ENCODE results near the gene FPR2.

Gene FPR2

DNA sequence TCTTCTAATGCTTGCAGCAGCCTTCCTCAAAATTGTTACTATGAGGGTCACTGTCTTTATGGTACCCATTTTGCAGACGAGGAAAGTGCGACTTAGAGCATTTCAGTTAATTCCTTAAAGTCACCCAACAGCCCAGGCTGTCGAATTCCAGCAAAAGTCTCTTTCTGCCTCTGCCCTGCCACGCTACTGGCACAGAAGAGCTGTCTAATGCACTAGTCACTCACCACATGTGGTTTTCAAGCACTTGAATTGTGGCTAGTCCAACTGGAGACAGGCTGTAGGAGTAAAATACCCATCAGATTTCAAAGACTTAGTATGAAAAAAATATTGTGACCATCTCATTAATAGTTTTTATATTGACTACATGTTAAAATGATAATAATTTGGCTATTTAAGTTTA, 11.0 kb upstream of the FPR2 start (continued):
- TF ChIP-seq ZNF670 (tag by site-specific recombination; IDR thresholded peaks at IDR 0.05; ENCODE audit: low read depth): no peak

DNA sequence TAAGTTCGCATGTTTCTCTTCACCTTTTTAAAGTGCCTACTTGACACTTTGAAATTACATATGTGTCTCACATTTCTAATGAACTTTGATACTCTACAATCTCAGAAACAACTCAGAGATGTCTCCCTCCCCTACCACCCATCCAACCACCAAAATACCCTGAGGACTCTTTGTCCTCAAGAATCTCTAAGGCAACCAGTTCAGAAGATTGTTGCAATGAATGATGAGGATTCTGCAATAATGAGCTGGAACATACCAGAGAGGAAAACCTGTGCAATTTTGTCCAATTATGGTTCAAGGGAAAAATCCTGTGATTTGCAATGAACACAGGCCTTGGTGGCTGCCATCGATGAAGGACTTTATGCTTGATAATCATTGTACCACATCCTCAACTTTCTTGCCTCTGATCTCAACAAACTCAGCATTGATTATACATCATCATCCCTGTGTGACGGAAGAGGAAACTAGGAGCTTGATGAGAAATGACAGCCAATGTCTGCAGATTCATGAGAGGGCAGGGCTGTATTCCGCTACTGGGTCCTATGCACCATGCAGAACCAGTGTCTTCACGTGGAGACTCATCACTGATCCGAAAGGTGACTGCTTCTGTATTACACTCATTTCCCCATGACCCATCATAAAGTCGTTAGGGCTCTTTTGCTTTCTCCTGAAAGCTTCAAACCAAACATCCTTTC, 10.4 kb upstream of the FPR2 start:
- POLR2A ChIA-PET: no interaction called here
- Histone ChIP-seq H3K27ac (ENCODE audit: extremely low read depth, low read depth, low read length) (no peak overlapping the region), H3K4me1 (ENCODE audit: control insufficient read depth, insufficient read depth, low read length) (no peaks in the 10 kb centered on the region), H3K4me3 (ENCODE audit: low read depth, low read length) (no peak overlapping the region), H3K9me3 (ENCODE audit: control insufficient read depth, insufficient read depth, low read depth, low read length) (no peaks in the 10 kb centered on the region; the same call in 1 of the 2 replicates), H3K36me3 (ENCODE audit: control insufficient read depth in 2 of 2, insufficient read depth in 1 of 2, low read length in 2 of 2) (no peaks in the 10 kb centered on the region)
- no peak for TF ChIP-seq ZNF701 (tag by site-specific recombination; IDR thresholded peaks at IDR 0.05)
- TF ChIP-seq ZNF132 (tag by site-specific recombination; IDR thresholded peaks at IDR 0.05; ENCODE audit: borderline replicate concordance): no peak
- no peak for TF ChIP-seq ZNF621 (tag by site-specific recombination; IDR thresholded peaks at IDR 0.05)
- TF ChIP-seq ZNF112 (tag by site-specific recombination; IDR thresholded peaks at IDR 0.05): no peak
- TF ChIP-seq WT1 (tag by site-specific recombination; IDR thresholded peaks at IDR 0.05): no peak
- TF ChIP-seq, protein P1, sequence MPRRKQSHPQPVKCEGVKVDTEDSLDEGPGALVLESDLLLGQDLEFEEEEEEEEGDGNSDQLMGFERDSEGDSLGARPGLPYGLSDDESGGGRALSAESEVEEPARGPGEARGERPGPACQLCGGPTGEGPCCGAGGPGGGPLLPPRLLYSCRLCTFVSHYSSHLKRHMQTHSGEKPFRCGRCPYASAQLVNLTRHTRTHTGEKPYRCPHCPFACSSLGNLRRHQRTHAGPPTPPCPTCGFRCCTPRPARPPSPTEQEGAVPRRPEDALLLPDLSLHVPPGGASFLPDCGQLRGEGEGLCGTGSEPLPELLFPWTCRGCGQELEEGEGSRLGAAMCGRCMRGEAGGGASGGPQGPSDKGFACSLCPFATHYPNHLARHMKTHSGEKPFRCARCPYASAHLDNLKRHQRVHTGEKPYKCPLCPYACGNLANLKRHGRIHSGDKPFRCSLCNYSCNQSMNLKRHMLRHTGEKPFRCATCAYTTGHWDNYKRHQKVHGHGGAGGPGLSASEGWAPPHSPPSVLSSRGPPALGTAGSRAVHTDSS (tag by site-specific recombination; IDR thresholded peaks at IDR 0.05): no peak
- no peak for TF ChIP-seq KLF16 (tag by site-specific recombination; IDR thresholded peaks at IDR 0.05)
- CTCF ChIA-PET: interaction anchor here (1.2 kb wide), 1 partner anchor 27 kb away, joined by 4 read pairs; no protein-coding TSS in a partner anchor

DNA sequence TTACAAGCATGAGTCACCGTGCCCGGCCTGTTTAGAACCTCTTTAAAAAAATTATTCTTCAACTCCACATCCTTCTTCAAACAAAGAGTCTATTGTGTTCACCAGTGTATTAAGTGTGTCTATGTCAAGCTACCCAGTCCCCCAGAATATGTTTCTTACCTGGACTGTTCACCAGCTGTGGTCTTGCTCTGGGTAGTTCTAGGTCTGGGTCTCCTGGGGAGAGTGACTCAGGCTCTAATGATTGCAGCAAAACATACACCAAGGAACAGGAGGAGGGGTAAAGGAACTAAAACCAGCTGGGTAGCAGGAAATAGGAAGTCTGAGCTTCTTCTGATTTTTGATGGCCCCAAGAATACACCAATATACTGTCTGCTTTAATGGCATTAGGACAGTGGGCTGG, 9.3 kb upstream of the FPR2 start, which contains the start of gene FPR1:
Gene FPR1 (minus strand): TSS at position 224 of the 400 bp plus-strand sequence. CDS start 4,884 bp downstream, outside the sequence.
- ChIA-PET POLR2A (no interaction called here), CTCF (no interaction called here)

DNA sequence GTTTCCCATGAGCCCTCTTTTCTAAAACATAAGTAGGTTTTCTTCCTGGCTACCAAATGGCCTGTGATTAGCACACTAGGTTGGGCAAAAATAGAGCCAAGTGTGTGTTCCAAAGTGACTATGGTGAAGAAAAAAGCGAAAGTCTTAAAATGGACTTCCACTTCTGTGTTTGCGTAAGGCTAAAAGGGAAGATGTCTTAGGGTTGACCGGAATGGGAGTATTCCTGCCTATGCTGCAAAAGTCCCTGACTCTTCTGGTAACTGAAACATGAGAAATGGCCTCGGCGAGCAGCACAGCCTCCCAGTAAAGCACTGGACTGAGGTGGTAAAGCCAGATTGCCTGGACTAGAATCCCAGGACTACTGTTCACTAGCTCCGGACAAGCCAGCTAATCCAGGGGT, 6.9 kb upstream of the FPR2 start:
- H3K4me1 ChIP-seq (ENCODE audit: control insufficient read depth, insufficient read depth, low read length): no peaks in the 10 kb centered on the region
- POLR2A ChIA-PET: no interaction called here
- H3K9me3 ChIP-seq (ENCODE audit: control insufficient read depth, insufficient read depth, low read depth, low read length): no peaks in the 10 kb centered on the region
- no peak overlapping the region for H3K27ac ChIP-seq (ENCODE audit: extremely low read depth, low read depth, low read length)
- CTCF ChIA-PET: interaction anchor here (0.6 to 2.1 kb wide), 2 partner anchors 24 to 99 kb away, joined by 3 to 8 read pairs; no protein-coding TSS in a partner anchor
- H3K4me3 ChIP-seq (ENCODE audit: low read depth, low read length): no peak overlapping the region
- H3K36me3 ChIP-seq (ENCODE audit: control insufficient read depth in 2 of 2, insufficient read depth in 1 of 2, low read length in 2 of 2): no peaks in the 10 kb centered on the region
- TF ChIP-seq ZNF239 (tag by site-specific recombination; IDR thresholded peaks at IDR 0.05): no peak
- no peak for TF ChIP-seq ZNF777 (tag by site-specific recombination; IDR thresholded peaks at IDR 0.05; ENCODE audit: borderline replicate concordance)
- no peak for TF ChIP-seq ZNF433 (tag by site-specific recombination; IDR thresholded peaks at IDR 0.05; ENCODE audit: low read depth)
- TF ChIP-seq, protein P2, sequence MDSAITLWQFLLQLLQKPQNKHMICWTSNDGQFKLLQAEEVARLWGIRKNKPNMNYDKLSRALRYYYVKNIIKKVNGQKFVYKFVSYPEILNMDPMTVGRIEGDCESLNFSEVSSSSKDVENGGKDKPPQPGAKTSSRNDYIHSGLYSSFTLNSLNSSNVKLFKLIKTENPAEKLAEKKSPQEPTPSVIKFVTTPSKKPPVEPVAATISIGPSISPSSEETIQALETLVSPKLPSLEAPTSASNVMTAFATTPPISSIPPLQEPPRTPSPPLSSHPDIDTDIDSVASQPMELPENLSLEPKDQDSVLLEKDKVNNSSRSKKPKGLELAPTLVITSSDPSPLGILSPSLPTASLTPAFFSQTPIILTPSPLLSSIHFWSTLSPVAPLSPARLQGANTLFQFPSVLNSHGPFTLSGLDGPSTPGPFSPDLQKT (IDR thresholded peaks at IDR 0.05; ENCODE audit: borderline replicate concordance, low read depth, low read length): no peak
- no peak for TF ChIP-seq ZNF514 (tag by site-specific recombination; IDR thresholded peaks at IDR 0.05)
- TF ChIP-seq ZSCAN30 (tag by site-specific recombination; IDR thresholded peaks at IDR 0.05): no peak
- TF ChIP-seq OSR2 (tag by site-specific recombination; IDR thresholded peaks at IDR 0.05): no peak
- TF ChIP-seq, protein P3, sequence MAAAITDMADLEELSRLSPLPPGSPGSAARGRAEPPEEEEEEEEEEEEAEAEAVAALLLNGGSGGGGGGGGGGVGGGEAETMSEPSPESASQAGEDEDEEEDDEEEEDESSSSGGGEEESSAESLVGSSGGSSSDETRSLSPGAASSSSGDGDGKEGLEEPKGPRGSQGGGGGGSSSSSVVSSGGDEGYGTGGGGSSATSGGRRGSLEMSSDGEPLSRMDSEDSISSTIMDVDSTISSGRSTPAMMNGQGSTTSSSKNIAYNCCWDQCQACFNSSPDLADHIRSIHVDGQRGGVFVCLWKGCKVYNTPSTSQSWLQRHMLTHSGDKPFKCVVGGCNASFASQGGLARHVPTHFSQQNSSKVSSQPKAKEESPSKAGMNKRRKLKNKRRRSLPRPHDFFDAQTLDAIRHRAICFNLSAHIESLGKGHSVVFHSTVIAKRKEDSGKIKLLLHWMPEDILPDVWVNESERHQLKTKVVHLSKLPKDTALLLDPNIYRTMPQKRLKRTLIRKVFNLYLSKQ (tag by site-specific recombination; IDR thresholded peaks at IDR 0.05; ENCODE audit: borderline replicate concordance): no peak
- no peak for TF ChIP-seq ZNF544 (tag by site-specific recombination; IDR thresholded peaks at IDR 0.05)
- no peak for TF ChIP-seq GLIS2 (tag by site-specific recombination; IDR thresholded peaks at IDR 0.05)
- TF ChIP-seq WT1 (tag by site-specific recombination; IDR thresholded peaks at IDR 0.05): no peak
- no peak for TF ChIP-seq ZNF549 (tag by site-specific recombination; IDR thresholded peaks at IDR 0.05)
- no peak for TF ChIP-seq ZNF610 (tag by site-specific recombination; IDR thresholded peaks at IDR 0.05; ENCODE audit: borderline replicate concordance)
- TF ChIP-seq, protein P4, sequence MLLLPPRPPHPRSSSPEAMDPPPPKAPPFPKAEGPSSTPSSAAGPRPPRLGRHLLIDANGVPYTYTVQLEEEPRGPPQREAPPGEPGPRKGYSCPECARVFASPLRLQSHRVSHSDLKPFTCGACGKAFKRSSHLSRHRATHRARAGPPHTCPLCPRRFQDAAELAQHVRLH (tag by site-specific recombination; IDR thresholded peaks at IDR 0.05): no peak
- no peak for TF ChIP-seq ZNF600 (tag by site-specific recombination; IDR thresholded peaks at IDR 0.05)
- TF ChIP-seq BCL11A (tag by site-specific recombination; IDR thresholded peaks at IDR 0.05; ENCODE audit: low read depth): no peak
- no peak for TF ChIP-seq ZNF830 (tag by site-specific recombination; IDR thresholded peaks at IDR 0.05; ENCODE audit: low read depth)

More for the DNA sequence above, 9.3 kb upstream of the FPR2 start, which contains the start of gene FPR1:
- Histone ChIP-seq H3K36me3 (ENCODE audit: control insufficient read depth in 2 of 2, insufficient read depth in 1 of 2, low read length in 2 of 2) (no peaks in the 10 kb centered on the region), H3K9me3 (ENCODE audit: control insufficient read depth, insufficient read depth, low read depth, low read length) (no peaks in the 10 kb centered on the region), H3K27ac (ENCODE audit: extremely low read depth, low read depth, low read length) (no peak within 1 kb of the TSS), H3K4me3 (ENCODE audit: low read depth, low read length) (no peak within 1 kb of the TSS), H3K4me1 (ENCODE audit: control insufficient read depth, insufficient read depth, low read length) (no peaks in the 10 kb centered on the region)
- TF ChIP-seq ZNF184 (tag by site-specific recombination; IDR thresholded peaks at IDR 0.05) (no peak), ZNF776 (tag by site-specific recombination; IDR thresholded peaks at IDR 0.05; ENCODE audit: borderline replicate concordance) (no peak), ZNF571 (tag by site-specific recombination; IDR thresholded peaks at IDR 0.05) (no peak)

All from HEK293 (cell line).